ENCODE results near the gene CEP97.

DNA sequence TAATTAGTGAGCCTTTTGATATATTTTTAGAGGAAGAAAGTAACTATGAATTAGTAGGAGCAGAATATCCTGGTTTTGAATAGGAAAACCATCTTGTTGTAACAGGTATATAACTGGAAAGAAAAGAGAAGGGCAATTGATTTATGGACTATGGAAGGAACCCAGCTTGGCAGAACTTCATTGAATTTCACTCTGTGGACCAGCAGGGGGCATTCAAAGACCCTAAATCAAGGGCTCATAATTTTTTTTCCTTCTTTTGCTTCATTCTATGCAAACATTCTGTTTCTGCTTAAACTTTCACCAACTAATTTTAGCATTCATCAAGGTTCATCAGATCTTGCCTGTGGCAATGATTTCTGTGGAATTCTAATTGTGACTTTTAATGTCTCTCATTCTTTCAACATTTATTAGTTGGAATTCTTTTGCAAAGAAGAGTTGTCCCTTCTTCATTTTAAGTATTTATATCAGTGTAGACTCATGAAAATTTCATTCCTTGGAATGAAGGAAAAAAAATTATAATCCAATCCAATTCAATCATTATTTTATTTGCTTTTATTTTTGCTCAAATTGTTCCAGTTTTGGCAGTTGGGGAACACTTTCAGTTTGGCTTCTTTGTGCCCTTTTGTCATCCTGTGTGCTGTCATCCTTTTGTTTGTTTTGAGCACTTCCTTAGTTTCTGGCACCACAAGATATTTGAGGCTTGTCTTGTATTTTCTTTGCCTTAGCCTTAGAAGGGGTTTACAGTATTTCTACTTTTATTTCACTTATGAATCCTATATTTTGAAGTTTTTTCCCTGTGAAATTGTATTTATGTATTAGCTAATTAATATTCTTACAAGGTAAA is 85.0 kb downstream of the CEP97 start:
- TF ChIP-seq EZH2phosphoT487 (IDR thresholded peaks at IDR 0.05; ENCODE audit: borderline replicate concordance, low read depth) = no peak
- TF ChIP-seq, protein P1, sequence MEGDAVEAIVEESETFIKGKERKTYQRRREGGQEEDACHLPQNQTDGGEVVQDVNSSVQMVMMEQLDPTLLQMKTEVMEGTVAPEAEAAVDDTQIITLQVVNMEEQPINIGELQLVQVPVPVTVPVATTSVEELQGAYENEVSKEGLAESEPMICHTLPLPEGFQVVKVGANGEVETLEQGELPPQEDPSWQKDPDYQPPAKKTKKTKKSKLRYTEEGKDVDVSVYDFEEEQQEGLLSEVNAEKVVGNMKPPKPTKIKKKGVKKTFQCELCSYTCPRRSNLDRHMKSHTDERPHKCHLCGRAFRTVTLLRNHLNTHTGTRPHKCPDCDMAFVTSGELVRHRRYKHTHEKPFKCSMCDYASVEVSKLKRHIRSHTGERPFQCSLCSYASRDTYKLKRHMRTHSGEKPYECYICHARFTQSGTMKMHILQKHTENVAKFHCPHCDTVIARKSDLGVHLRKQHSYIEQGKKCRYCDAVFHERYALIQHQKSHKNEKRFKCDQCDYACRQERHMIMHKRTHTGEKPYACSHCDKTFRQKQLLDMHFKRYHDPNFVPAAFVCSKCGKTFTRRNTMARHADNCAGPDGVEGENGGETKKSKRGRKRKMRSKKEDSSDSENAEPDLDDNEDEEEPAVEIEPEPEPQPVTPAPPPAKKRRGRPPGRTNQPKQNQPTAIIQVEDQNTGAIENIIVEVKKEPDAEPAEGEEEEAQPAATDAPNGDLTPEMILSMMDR (IDR thresholded peaks at IDR 0.05) = peak; percentile 75
- no peak for TF ChIP-seq EP300 (IDR thresholded peaks at IDR 0.05; ENCODE audit: borderline replicate concordance in 1 of 2, low read depth in 1 of 2, low read length in 1 of 2)
- TF ChIP-seq, protein P2, sequence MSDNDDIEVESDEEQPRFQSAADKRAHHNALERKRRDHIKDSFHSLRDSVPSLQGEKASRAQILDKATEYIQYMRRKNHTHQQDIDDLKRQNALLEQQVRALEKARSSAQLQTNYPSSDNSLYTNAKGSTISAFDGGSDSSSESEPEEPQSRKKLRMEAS (IDR thresholded peaks at IDR 0.05; ENCODE audit: low read depth) = no peak
- TF ChIP-seq NFIC (IDR thresholded peaks at IDR 0.05; ENCODE audit: borderline replicate concordance) = peak; percentile 15; the same call in 1 of the 2 replicates
- TF ChIP-seq, protein P3, sequence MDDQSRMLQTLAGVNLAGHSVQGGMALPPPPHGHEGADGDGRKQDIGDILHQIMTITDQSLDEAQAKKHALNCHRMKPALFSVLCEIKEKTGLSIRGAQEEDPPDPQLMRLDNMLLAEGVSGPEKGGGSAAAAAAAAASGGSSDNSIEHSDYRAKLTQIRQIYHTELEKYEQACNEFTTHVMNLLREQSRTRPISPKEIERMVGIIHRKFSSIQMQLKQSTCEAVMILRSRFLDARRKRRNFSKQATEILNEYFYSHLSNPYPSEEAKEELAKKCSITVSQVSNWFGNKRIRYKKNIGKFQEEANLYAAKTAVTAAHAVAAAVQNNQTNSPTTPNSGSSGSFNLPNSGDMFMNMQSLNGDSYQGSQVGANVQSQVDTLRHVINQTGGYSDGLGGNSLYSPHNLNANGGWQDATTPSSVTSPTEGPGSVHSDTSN (IDR thresholded peaks at IDR 0.05) = no peak
- no peak for TF ChIP-seq MEF2A (IDR thresholded peaks at IDR 0.05; ENCODE audit: borderline replicate concordance, low read depth)
- no peak for TF ChIP-seq RXRA (IDR thresholded peaks at IDR 0.05; ENCODE audit: borderline replicate concordance, low read depth)
- TF ChIP-seq SMC3 (IDR thresholded peaks at IDR 0.05; ENCODE audit: low read depth, low read length) = peak; percentile 54
- TF ChIP-seq GABPA (IDR thresholded peaks at IDR 0.05; ENCODE audit: low read depth) = no peak
- no peak for TF ChIP-seq POLR2AphosphoS5 (IDR thresholded peaks at IDR 0.05; ENCODE audit: low read depth, low read length)
- TF ChIP-seq CHD2 (IDR thresholded peaks at IDR 0.05; ENCODE audit: low read length, partially characterized antibody) = no peak
- TF ChIP-seq, protein P4, sequence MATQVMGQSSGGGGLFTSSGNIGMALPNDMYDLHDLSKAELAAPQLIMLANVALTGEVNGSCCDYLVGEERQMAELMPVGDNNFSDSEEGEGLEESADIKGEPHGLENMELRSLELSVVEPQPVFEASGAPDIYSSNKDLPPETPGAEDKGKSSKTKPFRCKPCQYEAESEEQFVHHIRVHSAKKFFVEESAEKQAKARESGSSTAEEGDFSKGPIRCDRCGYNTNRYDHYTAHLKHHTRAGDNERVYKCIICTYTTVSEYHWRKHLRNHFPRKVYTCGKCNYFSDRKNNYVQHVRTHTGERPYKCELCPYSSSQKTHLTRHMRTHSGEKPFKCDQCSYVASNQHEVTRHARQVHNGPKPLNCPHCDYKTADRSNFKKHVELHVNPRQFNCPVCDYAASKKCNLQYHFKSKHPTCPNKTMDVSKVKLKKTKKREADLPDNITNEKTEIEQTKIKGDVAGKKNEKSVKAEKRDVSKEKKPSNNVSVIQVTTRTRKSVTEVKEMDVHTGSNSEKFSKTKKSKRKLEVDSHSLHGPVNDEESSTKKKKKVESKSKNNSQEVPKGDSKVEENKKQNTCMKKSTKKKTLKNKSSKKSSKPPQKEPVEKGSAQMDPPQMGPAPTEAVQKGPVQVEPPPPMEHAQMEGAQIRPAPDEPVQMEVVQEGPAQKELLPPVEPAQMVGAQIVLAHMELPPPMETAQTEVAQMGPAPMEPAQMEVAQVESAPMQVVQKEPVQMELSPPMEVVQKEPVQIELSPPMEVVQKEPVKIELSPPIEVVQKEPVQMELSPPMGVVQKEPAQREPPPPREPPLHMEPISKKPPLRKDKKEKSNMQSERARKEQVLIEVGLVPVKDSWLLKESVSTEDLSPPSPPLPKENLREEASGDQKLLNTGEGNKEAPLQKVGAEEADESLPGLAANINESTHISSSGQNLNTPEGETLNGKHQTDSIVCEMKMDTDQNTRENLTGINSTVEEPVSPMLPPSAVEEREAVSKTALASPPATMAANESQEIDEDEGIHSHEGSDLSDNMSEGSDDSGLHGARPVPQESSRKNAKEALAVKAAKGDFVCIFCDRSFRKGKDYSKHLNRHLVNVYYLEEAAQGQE (IDR thresholded peaks at IDR 0.05; ENCODE audit: low read depth, low read length) = no peak
- no peak for TF ChIP-seq NRF1 (IDR thresholded peaks at IDR 0.05; ENCODE audit: low read depth, low read length)
